Tibial nerve (tissue), 4 donors: ENCODE data around the gene TMEM255B.

ENCODE experiments used
- EP300 ChIP-seq, 2 donors: sonication (generic); formaldehyde crosslinking; IDR thresholded peaks; one replicate each; pipeline ENCODE4 v1.6.1; 2017; ENCODE audit warnings: antibody characterized with exemption in 2 of 2, mild to moderate bottlenecking in 1 of 2
- POLR2A ChIP-seq, 2 donors: fragments of 450-650 bp; IDR thresholded peaks; one replicate each; pipeline ENCODE4 v1.6.1; 2017; ENCODE audit warnings: antibody characterized with exemption in 2 of 2, mild to moderate bottlenecking in 2 of 2, moderate library complexity in 2 of 2
- TF ChIP-seq, protein P1 (sequence below), 5 experiments: fragments of 200-600 bp in 3 of 5; fragments of 450-650 bp in 2 of 5; sonication (generic) in 3 of 5; IDR thresholded peaks; one replicate each; pipeline ENCODE4 v1.5.1; 2016 to 2019; ENCODE audit warnings: antibody characterized with exemption in 5 of 5, mild to moderate bottlenecking in 3 of 5, moderate library complexity in 2 of 5

DNA sequence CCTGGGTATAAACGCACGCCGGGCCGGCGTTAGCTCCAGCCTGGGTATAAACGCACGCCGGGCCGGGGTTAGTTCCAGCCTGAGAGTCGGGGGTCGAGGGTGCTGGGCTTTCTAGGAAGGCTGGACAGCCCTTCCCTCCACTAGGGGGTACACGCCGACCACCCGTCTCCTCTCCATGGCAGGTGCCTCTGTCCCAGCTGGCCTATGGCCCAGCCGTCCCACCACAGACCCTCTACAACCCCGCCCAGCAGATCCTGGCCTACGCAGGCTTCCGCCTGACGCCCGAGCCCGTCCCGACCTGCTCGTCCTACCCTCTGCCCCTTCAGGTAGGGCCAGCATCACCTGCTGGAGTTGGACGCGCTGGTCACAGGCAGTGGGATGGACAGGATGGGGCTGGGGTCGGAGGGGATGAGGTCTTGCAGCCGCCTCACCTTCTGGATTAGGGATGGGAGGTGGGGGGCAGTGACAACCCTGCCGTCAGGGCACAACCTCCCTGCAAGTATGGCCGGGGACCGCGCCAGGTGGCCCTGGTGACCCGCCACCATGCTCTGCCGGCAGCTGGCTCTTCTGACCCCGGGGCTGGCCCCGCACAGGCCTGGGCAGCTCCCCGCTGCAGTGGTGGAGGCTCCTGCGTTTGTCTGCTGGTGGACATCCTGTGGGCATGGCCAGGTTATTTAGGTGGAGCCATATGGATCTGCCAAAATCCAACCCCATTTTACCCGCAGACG, 45.8 kb downstream of the TMEM255B start:
- TF ChIP-seq, protein P1, sequence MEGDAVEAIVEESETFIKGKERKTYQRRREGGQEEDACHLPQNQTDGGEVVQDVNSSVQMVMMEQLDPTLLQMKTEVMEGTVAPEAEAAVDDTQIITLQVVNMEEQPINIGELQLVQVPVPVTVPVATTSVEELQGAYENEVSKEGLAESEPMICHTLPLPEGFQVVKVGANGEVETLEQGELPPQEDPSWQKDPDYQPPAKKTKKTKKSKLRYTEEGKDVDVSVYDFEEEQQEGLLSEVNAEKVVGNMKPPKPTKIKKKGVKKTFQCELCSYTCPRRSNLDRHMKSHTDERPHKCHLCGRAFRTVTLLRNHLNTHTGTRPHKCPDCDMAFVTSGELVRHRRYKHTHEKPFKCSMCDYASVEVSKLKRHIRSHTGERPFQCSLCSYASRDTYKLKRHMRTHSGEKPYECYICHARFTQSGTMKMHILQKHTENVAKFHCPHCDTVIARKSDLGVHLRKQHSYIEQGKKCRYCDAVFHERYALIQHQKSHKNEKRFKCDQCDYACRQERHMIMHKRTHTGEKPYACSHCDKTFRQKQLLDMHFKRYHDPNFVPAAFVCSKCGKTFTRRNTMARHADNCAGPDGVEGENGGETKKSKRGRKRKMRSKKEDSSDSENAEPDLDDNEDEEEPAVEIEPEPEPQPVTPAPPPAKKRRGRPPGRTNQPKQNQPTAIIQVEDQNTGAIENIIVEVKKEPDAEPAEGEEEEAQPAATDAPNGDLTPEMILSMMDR (IDR thresholded peaks at IDR 0.05) = no peak
- TF ChIP-seq EP300 (IDR thresholded peaks at IDR 0.05) (no peak), POLR2A (IDR thresholded peaks at IDR 0.05) (no peak)
